Caco-2 (cell line): ENCODE results near the gene MAVS. TPM values are rescaled to one million over a fixed set of nuclear protein-coding genes. Genes with fewer than 3 reads are reported as not detected.
A peak's percentile ranks its signal among the peaks of the same experiment; 100 is the strongest.

Experiments used
- BruUV-seq: library from RNA; stranded (reverse); fragments of 400-500 nt; replicated peaks from 2 replicates; lab custom pipeline; 2021; lab: Mats Ljungman, UMichigan
- CTCF ChIA-PET: fragments of 300-600 bp; sonication (Branson Sonifier 250); formaldehyde crosslinking; loops from one replicate; lab custom pipeline; 2022; ENCODE audit warnings: antibody characterized with exemption; lab: Charles Lee
- POLR2A ChIA-PET: fragments of 300-600 bp; sonication (Branson Sonifier 250); formaldehyde crosslinking; loops from one replicate; lab custom pipeline; 2022; ENCODE audit warnings: antibody characterized with exemption; lab: Charles Lee
- DNase-seq, 2 experiments: peaks; one replicate each; pipeline versions ENCODE4 v3.0.0 to v3.0.0-alpha.2; 2020 to 2022
- H3K27me3 ChIP-seq: replicated peaks from 2 replicates; pipeline ENCODE4 v1.6.0; 2011; ENCODE audit warnings: low read length; ENCODE audit not compliant: control insufficient read depth, insufficient read depth
- H3K36me3 ChIP-seq: 2 replicates; pipeline ENCODE4 v1.5.1; 2011; ENCODE audit warnings: low read length; ENCODE audit not compliant: control insufficient read depth, insufficient read depth
- H3K4me1 ChIP-seq: fragments of 250-450 bp; sonication (Bioruptor Pico); 2 replicates; pipeline ENCODE4 v1.5.1; 2020; ENCODE audit warnings: mild to moderate bottlenecking
- H3K4me3 ChIP-seq: 2 replicates; pipeline ENCODE4 v1.5.1; 2011; ENCODE audit warnings: low read depth, mild to moderate bottlenecking, control low read depth, low read length
- H3K9me3 ChIP-seq: fragments of 250-450 bp; sonication (Bioruptor Pico); 2 replicates; pipeline ENCODE4 v1.5.1; 2020; ENCODE audit warnings: mild to moderate bottlenecking, moderate library complexity
- H3K27ac Mint-ChIP-seq: one replicate; pipeline ENCODE4 v1.8.0; 2022; ENCODE audit warnings: mixed read lengths; ENCODE audit not compliant: unreplicated experiment
- H3K27me3 Mint-ChIP-seq: one replicate; pipeline ENCODE4 v1.8.0; 2022; ENCODE audit warnings: mixed read lengths; ENCODE audit not compliant: insufficient read depth, unreplicated experiment
- H3K36me3 Mint-ChIP-seq: one replicate; pipeline ENCODE4 v1.8.0; 2022; ENCODE audit warnings: mild to moderate bottlenecking, mixed read lengths; ENCODE audit not compliant: insufficient read depth, unreplicated experiment
- H3K4me1 Mint-ChIP-seq: one replicate; pipeline ENCODE4 v1.8.0; 2022; ENCODE audit warnings: low read depth, mixed read lengths; ENCODE audit not compliant: unreplicated experiment
- H3K4me3 Mint-ChIP-seq: one replicate; pipeline ENCODE4 v1.8.0; 2022; ENCODE audit warnings: mild to moderate bottlenecking, moderate library complexity, mixed read lengths; ENCODE audit not compliant: unreplicated experiment
- H3K9me3 Mint-ChIP-seq: one replicate; pipeline ENCODE4 v1.8.0; 2022; ENCODE audit warnings: mixed read lengths; ENCODE audit not compliant: unreplicated experiment
- intact Hi-C: fragments of 100-400 bp; cut with micrococcal nuclease; formaldehyde crosslinking; loops from one replicate; pipeline ENCODE4 v1.10.0; 2022; ENCODE audit not compliant: unreplicated experiment
- total RNA-seq: library from RNA; stranded (reverse); gene quantifications from 2 replicates; pipeline ENCODE4 v1.2.3, GENCODE V29; 2022
- TF ChIP-seq, protein P1 (sequence below), 2 experiments: fragments of 200-600 bp in 1 of 2; IDR thresholded peaks; 1 replicate in 1 of 2; 2 replicates in 1 of 2; pipeline versions ENCODE4 v1.5.1 to v1.8.0; 2011 to 2022; ENCODE audit warnings: antibody characterized with exemption in 1 of 2, control low read depth in 1 of 2, inconsistent platforms in 1 of 2, low read depth in 1 of 2, low read length in 1 of 2, mild to moderate bottlenecking in 1 of 2, moderate library complexity in 1 of 2; ENCODE audit not compliant: insufficient read depth in 1 of 2, severe bottlenecking in 1 of 2, unreplicated experiment in 1 of 2

MAVS gene
- total RNA-seq, 1 experiment from 2014 or later: 56.4 TPM

DNA sequence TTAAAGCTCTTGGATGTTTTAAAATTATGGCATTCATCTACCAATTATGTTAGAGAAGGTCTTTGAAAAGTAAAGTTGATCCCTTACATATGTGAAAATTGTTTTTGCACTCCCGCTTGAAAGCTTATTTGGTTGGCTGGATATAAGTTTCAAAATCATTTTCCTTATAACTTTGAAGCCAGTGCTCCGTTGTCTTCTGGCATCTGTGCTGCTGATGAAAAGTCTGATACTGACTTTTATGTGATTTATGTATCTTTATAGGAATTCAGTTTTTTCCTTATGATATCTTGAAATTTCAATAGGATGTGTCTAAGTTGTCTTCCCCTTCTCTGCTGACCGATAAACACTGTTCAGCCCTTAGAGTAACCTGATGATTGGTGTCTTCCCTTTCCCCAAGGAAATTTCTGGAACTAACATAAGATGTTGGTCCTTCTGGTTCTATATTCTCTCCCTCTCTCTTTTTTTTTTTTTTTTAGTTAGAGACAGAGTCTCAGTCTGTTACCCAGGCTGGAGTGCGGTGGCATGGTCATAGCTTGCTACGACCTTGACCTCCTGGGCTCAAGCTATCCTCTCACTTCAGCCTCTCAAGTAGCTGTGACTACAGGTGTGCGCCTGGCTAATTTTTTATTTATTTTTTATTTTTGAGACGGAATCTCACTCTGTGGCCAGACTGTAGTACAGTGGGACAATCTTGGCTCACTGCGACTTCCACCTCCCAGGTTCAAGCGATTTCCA, 55.2 kb downstream of the MAVS start:
- Mint-ChIP-seq H3K9me3 (no peaks in the 10 kb centered on the region), H3K4me3 (no peak overlapping the region), H3K36me3 (peaks cover 36% of the 10 kb centered on the region), H3K27me3 (no peaks in the 10 kb centered on the region), H3K4me1 (peaks cover 26% of the 10 kb centered on the region), H3K27ac (peak overlapping the region; percentile 7)
- intact Hi-C loops: no loop called here
- TF ChIP-seq, protein P1, sequence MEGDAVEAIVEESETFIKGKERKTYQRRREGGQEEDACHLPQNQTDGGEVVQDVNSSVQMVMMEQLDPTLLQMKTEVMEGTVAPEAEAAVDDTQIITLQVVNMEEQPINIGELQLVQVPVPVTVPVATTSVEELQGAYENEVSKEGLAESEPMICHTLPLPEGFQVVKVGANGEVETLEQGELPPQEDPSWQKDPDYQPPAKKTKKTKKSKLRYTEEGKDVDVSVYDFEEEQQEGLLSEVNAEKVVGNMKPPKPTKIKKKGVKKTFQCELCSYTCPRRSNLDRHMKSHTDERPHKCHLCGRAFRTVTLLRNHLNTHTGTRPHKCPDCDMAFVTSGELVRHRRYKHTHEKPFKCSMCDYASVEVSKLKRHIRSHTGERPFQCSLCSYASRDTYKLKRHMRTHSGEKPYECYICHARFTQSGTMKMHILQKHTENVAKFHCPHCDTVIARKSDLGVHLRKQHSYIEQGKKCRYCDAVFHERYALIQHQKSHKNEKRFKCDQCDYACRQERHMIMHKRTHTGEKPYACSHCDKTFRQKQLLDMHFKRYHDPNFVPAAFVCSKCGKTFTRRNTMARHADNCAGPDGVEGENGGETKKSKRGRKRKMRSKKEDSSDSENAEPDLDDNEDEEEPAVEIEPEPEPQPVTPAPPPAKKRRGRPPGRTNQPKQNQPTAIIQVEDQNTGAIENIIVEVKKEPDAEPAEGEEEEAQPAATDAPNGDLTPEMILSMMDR (IDR thresholded peaks at IDR 0.05; ENCODE audit: insufficient read depth in 1 of 2, low read depth in 1 of 2, low read length in 1 of 2, severe bottlenecking in 1 of 2, unreplicated experiment in 1 of 2): no peak
- POLR2A ChIA-PET: no interaction called here
- H3K36me3 ChIP-seq: no peaks in the 10 kb centered on the region
- BruUV-seq: no TSS peak
- H3K27me3 ChIP-seq: no peaks in the 10 kb centered on the region
- no peak for DNase-seq
- CTCF ChIA-PET: no interaction called here
- H3K9me3 ChIP-seq: no peaks in the 10 kb centered on the region
- H3K4me1 ChIP-seq: peaks cover 7% of the 10 kb centered on the region
- H3K4me3 ChIP-seq: no peak overlapping the region

DNA sequence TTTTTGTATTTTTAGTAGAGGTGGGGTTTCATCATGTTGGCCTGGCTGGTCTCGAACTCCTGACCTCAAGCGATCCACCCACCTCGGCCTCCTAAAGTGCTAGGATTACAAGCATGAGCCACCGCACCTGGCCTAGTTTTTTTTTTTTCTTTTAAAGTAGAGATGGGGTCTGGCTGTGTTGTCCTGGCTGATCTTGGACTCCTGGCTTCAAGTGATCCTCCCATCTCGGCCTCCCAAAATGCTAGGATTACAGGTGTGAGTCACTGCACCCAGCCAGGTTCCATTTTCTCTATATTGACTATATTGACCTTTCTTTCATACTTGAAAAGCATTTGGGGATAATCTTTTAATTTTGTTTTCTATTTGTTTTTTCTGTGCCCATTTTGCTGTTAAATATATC, 55.8 kb downstream of the MAVS start:
- Histone ChIP-seq H3K36me3 (no peaks in the 10 kb centered on the region), H3K9me3 (no peaks in the 10 kb centered on the region), H3K4me3 (no peak overlapping the region), H3K4me1 (peaks cover 7% of the 10 kb centered on the region; the same call in 1 of the 2 replicates), H3K27me3 (no peaks in the 10 kb centered on the region)
- peak in 1 of 2 experiments; percentile 12 for DNase-seq
- no peak overlapping the region for H3K27ac Mint-ChIP-seq
- TF ChIP-seq, protein P1 (IDR thresholded peaks at IDR 0.05; ENCODE audit: insufficient read depth in 1 of 2, low read depth in 1 of 2, low read length in 1 of 2, severe bottlenecking in 1 of 2, unreplicated experiment in 1 of 2): no peak
- no TSS peak for BruUV-seq
- POLR2A ChIA-PET: no interaction called here
- no peaks in the 10 kb centered on the region for H3K9me3 Mint-ChIP-seq
- CTCF ChIA-PET: interaction anchor here (0.6 kb wide), 1 partner anchor 23 kb away, joined by 6 read pairs; no protein-coding TSS in a partner anchor
- intact Hi-C loops: no loop called here
- no peaks in the 10 kb centered on the region for H3K27me3 Mint-ChIP-seq
- H3K4me3 Mint-ChIP-seq: no peak overlapping the region
- peaks cover 31% of the 10 kb centered on the region for H3K36me3 Mint-ChIP-seq
- peaks cover 22% of the 10 kb centered on the region for H3K4me1 Mint-ChIP-seq

DNA sequence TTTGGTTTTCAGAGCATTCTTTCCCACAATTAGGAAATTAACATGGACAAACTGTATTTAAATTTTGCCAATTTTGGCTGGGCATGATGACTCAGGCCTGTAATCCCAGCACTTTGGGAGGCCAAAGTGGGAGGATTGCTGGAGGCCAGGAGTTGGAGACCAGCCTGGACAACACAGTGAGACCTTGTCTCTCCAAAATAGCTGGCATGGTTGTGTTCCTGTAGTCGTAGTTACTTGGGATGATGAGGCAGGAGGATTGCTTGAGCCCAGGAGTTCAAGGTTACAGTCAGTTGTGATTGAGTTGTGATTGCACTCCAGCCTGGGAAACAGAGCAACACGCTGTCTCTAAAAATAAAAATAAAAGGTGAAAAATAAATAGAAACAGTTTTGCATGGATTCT, 57.6 kb downstream of the MAVS start:
- BruUV-seq: no TSS peak

More for the DNA sequence above, 57.6 kb downstream of the MAVS start:
- no peak overlapping the region for H3K27ac Mint-ChIP-seq
- no peak for DNase-seq
- peaks cover 41% of the 10 kb centered on the region for H3K36me3 Mint-ChIP-seq
- no peaks in the 10 kb centered on the region for H3K27me3 Mint-ChIP-seq
- Histone ChIP-seq H3K36me3 (no peaks in the 10 kb centered on the region; the same call in 1 of the 2 replicates), H3K4me1 (peaks cover 5% of the 10 kb centered on the region; the same call in 1 of the 2 replicates), H3K4me3 (no peak overlapping the region), H3K27me3 (no peaks in the 10 kb centered on the region), H3K9me3 (no peaks in the 10 kb centered on the region)
- H3K9me3 Mint-ChIP-seq: no peaks in the 10 kb centered on the region
- TF ChIP-seq, protein P1 (IDR thresholded peaks at IDR 0.05; ENCODE audit: insufficient read depth in 1 of 2, low read depth in 1 of 2, low read length in 1 of 2, severe bottlenecking in 1 of 2, unreplicated experiment in 1 of 2): no peak
- ChIA-PET POLR2A (no interaction called here), CTCF (no interaction called here)
- H3K4me1 Mint-ChIP-seq: peaks cover 22% of the 10 kb centered on the region
- intact Hi-C loops: no loop called here
- H3K4me3 Mint-ChIP-seq: no peak overlapping the region
